H9 (cell line): ENCODE measurements around the gene ANKK1. TPM values are rescaled to one million over a fixed set of nuclear protein-coding genes. Genes with fewer than 3 reads are reported as not detected.

Experiments used
- DNase-seq: peaks from one replicate; pipeline ENCODE4 v3.0.0-alpha.2; 2017
- H2AFZ ChIP-seq: one replicate; pipeline ENCODE4 v1.6.1; 2013; ENCODE audit warnings: mild to moderate bottlenecking, low read length, control low read depth, moderate library complexity
- H2AK5ac ChIP-seq: 2 replicates; pipeline ENCODE4 v1.6.1; 2013; ENCODE audit warnings: low read length, control low read depth, mixed read lengths; ENCODE audit not compliant: insufficient read length
- H2BK120ac ChIP-seq: one replicate; pipeline ENCODE4 v1.6.1; 2013; ENCODE audit warnings: low read depth, mild to moderate bottlenecking, low read length, control low read depth, inconsistent platforms; ENCODE audit not compliant: poor library complexity, severe bottlenecking
- H2BK12ac ChIP-seq: 2 replicates; pipeline ENCODE4 v1.6.1; 2013; ENCODE audit warnings: low read length, control low read depth, mixed read lengths, low read depth; ENCODE audit not compliant: insufficient read length
- H2BK15ac ChIP-seq: 2 replicates; pipeline ENCODE4 v1.6.1; 2013; ENCODE audit warnings: low read depth, low read length, control low read depth
- H2BK20ac ChIP-seq: one replicate; pipeline ENCODE4 v1.6.1; 2013; ENCODE audit warnings: low read depth, mild to moderate bottlenecking, low read length, control low read depth, inconsistent platforms; ENCODE audit not compliant: poor library complexity, severe bottlenecking
- H2BK5ac ChIP-seq: 2 replicates; pipeline ENCODE4 v1.6.1; 2013; ENCODE audit warnings: low read length, control low read depth, mixed read lengths; ENCODE audit not compliant: insufficient read length
- H3K14ac ChIP-seq: 2 replicates; pipeline ENCODE4 v1.6.1; 2013; ENCODE audit warnings: low read length, control low read depth; ENCODE audit not compliant: insufficient read depth
- H3K18ac ChIP-seq: 2 replicates; pipeline ENCODE4 v1.6.1; 2013; ENCODE audit warnings: low read depth, mild to moderate bottlenecking, mixed read lengths, low read length, control low read depth; ENCODE audit not compliant: insufficient read length
- H3K23ac ChIP-seq: 2 replicates; pipeline ENCODE4 v1.6.1; 2013; ENCODE audit warnings: low read length, control low read depth, mixed read lengths, low read depth; ENCODE audit not compliant: insufficient read length
- H3K23me2 ChIP-seq: 2 replicates; pipeline ENCODE4 v1.6.1; 2013; ENCODE audit warnings: low read depth, mild to moderate bottlenecking, mixed read lengths, low read length, control low read depth; ENCODE audit not compliant: insufficient read length, poor library complexity, severe bottlenecking
- H3K27ac ChIP-seq: 2 replicates; pipeline ENCODE4 v1.5.1; 2013; ENCODE audit warnings: low read length, control low read depth, mixed read lengths, low read depth; ENCODE audit not compliant: insufficient read length
- H3K27me3 ChIP-seq: 2 replicates; pipeline ENCODE4 v1.6.1; 2013; ENCODE audit warnings: low read length, control low read depth, inconsistent platforms; ENCODE audit not compliant: insufficient read depth
- H3K4ac ChIP-seq: 2 replicates; pipeline ENCODE4 v1.6.1; 2013; ENCODE audit warnings: low read depth, mild to moderate bottlenecking, control low read depth, inconsistent platforms, low read length, moderate library complexity
- H3K4me1 ChIP-seq: 2 replicates; pipeline ENCODE4 v1.6.1; 2013; ENCODE audit warnings: low read length, control low read depth, inconsistent platforms; ENCODE audit not compliant: insufficient read depth
- H3K4me2 ChIP-seq: 2 replicates; pipeline ENCODE4 v1.6.1; 2013; ENCODE audit warnings: low read length, control low read depth, mixed read lengths; ENCODE audit not compliant: insufficient read length, insufficient read depth
- H3K56ac ChIP-seq: 2 replicates; pipeline ENCODE4 v1.6.1; 2013; ENCODE audit warnings: low read depth, mild to moderate bottlenecking, mixed read lengths, low read length, control low read depth; ENCODE audit not compliant: insufficient read length
- H3K79me1 ChIP-seq: 2 replicates; pipeline ENCODE4 v1.6.1; 2013; ENCODE audit warnings: low read depth, mild to moderate bottlenecking, moderate library complexity, low read length, control low read depth, inconsistent platforms; ENCODE audit not compliant: insufficient read depth, poor library complexity, severe bottlenecking
- H3K79me2 ChIP-seq: 2 replicates; pipeline ENCODE4 v1.6.1; 2013; ENCODE audit warnings: low read length, control low read depth, inconsistent platforms; ENCODE audit not compliant: insufficient read depth
- H3K9ac ChIP-seq: 2 replicates; pipeline ENCODE4 v1.6.1; 2013; ENCODE audit warnings: low read length, control low read depth, mixed read lengths; ENCODE audit not compliant: insufficient read length; ENCODE audit errors: extremely low read depth
- H3K9me3 ChIP-seq: one replicate; pipeline ENCODE4 v1.6.1; 2013; ENCODE audit warnings: low read depth, low read length, inconsistent platforms; ENCODE audit not compliant: control insufficient read depth
- H3T11ph ChIP-seq: one replicate; pipeline ENCODE4 v1.6.1; 2013; ENCODE audit warnings: mild to moderate bottlenecking, low read length, control low read depth, inconsistent platforms
- H4K20me1 ChIP-seq: one replicate; pipeline ENCODE4 v1.6.1; 2013; ENCODE audit not compliant: control insufficient read depth, insufficient read length, insufficient read depth
- H4K5ac ChIP-seq: 2 replicates; pipeline ENCODE4 v1.6.1; 2013; ENCODE audit warnings: low read depth, mild to moderate bottlenecking, mixed read lengths, low read length, control low read depth; ENCODE audit not compliant: insufficient read length
- H4K8ac ChIP-seq: replicated peaks from 2 replicates; pipeline ENCODE4 v1.6.1; 2013; ENCODE audit warnings: low read length, control low read depth, mixed read lengths, low read depth; ENCODE audit not compliant: insufficient read length
- H4K91ac ChIP-seq: 2 replicates; pipeline ENCODE4 v1.6.1; 2013; ENCODE audit warnings: low read depth, mild to moderate bottlenecking, moderate library complexity, mixed read lengths, low read length, control low read depth; ENCODE audit not compliant: insufficient read length
- H3K27ac Mint-ChIP-seq, 3 experiments: 2 replicates in 2 of 3; 3 replicates in 1 of 3; pipeline ENCODE4 v1.8.0; 2020 to 2021; ENCODE audit warnings: mixed read lengths in 3 of 3, mild to moderate bottlenecking in 1 of 3, moderate library complexity in 1 of 3
- H3K27me3 Mint-ChIP-seq: 2 replicates; pipeline ENCODE4 v1.8.0; 2021; ENCODE audit warnings: low read depth, mild to moderate bottlenecking, moderate library complexity, mixed read lengths
- H3K36me3 Mint-ChIP-seq, 3 experiments: 2 replicates in 2 of 3; 3 replicates in 1 of 3; pipeline ENCODE4 v1.8.0; 2020 to 2021; ENCODE audit warnings: low read depth in 3 of 3, mixed read lengths in 3 of 3; ENCODE audit not compliant: insufficient read depth in 1 of 3
- H3K4me1 Mint-ChIP-seq, 2 experiments: 2 replicates each; pipeline ENCODE4 v1.8.0; 2020; ENCODE audit warnings: mixed read lengths in 2 of 2
- H3K4me3 Mint-ChIP-seq, 2 experiments: 2 replicates in 1 of 2; 3 replicates in 1 of 2; pipeline ENCODE4 v1.8.0; 2020 to 2021; ENCODE audit warnings: mild to moderate bottlenecking in 2 of 2, mixed read lengths in 2 of 2, moderate library complexity in 1 of 2
- H3K9me3 Mint-ChIP-seq, 2 experiments: 2 replicates in 1 of 2; 3 replicates in 1 of 2; pipeline ENCODE4 v1.8.0; 2020; ENCODE audit warnings: mild to moderate bottlenecking in 2 of 2, mixed read lengths in 2 of 2, moderate library complexity in 1 of 2
- WGBS: extraction: QIAGEN DNeasy Blood & Tissue Kit; methylation state at CpG from one replicate; pipeline ENCODE4 v1.1.7; 2013; ENCODE audit warnings: missing lambda C conversion rate, low lambda C conversion rate, mixed read lengths; ENCODE audit not compliant: insufficient read length; ENCODE audit errors: extremely low coverage; 5-methylcytosine and 5-hydroxymethylcytosine counted together
- total RNA-seq: library from RNA; stranded (reverse); gene quantifications from 2 replicates; pipeline ENCODE4 v1.2.1, GENCODE V29; 2021
- TF ChIP-seq, protein P1 (sequence below): fragments of 200-600 bp; sonication (generic); conservative IDR thresholded peaks from 3 replicates; pipeline ENCODE4 v1.8.0; 2021; ENCODE audit warnings: antibody characterized with exemption, mild to moderate bottlenecking

ANKK1 gene
- total RNA-seq, 1 experiment from 2014 or later: 0.20 TPM

DNA sequence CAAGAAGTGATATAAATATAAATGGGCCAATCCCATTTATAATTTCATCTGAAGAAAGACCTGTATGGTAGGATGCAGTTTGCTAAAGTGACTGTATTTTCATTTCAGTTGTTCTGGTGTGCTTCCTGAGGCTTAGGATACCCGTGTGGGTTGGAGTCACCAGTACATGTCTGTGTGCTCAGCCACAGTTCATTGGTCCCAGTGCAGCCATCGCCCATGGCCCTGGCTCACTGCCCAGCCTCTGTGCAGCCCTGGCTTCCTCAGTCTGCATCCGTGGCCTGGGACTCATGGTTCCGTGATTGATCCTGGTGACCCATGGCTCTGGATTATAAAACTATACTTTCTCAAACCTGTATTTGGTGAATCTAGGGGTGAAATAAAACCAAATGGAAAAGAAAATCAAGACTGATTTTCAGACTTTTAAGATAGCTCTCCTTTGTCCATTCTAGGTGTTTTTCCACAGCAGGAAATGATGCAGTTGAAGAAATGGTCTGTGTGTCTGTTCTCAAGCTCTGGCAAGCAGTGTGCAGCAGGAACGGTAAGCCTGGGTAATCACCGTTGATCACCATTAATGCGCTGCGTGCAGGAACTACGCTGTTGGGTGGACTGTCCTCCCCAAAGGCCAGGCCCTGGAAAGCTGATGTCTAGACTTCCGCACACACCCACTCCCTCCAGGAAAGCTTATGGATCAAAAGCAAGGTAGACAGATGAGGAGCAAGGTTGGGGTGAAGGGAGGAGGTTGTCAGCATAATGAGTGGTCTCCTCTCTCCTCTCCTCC, 46.0 kb upstream of the ANKK1 start:
- H3K9me3 ChIP-seq: no peaks in the 10 kb centered on the region
- H4K5ac ChIP-seq: no peak overlapping the region
- no peak overlapping the region for H2BK12ac ChIP-seq
- no peak overlapping the region for H3K56ac ChIP-seq
- no peaks in the 10 kb centered on the region for H3K79me2 ChIP-seq
- H3K4me2 ChIP-seq: no peak overlapping the region
- no peak overlapping the region for H3K23ac ChIP-seq
- no peaks in the 10 kb centered on the region for H4K20me1 ChIP-seq
- H2BK5ac ChIP-seq: no peak overlapping the region
- H3K14ac ChIP-seq: no peak overlapping the region
- no peak overlapping the region for H2BK120ac ChIP-seq
- H2BK15ac ChIP-seq: no peak overlapping the region
- no peaks in the 10 kb centered on the region for H3K4me1 ChIP-seq
- no peak overlapping the region for H3K4ac ChIP-seq
- TF ChIP-seq, protein P1, sequence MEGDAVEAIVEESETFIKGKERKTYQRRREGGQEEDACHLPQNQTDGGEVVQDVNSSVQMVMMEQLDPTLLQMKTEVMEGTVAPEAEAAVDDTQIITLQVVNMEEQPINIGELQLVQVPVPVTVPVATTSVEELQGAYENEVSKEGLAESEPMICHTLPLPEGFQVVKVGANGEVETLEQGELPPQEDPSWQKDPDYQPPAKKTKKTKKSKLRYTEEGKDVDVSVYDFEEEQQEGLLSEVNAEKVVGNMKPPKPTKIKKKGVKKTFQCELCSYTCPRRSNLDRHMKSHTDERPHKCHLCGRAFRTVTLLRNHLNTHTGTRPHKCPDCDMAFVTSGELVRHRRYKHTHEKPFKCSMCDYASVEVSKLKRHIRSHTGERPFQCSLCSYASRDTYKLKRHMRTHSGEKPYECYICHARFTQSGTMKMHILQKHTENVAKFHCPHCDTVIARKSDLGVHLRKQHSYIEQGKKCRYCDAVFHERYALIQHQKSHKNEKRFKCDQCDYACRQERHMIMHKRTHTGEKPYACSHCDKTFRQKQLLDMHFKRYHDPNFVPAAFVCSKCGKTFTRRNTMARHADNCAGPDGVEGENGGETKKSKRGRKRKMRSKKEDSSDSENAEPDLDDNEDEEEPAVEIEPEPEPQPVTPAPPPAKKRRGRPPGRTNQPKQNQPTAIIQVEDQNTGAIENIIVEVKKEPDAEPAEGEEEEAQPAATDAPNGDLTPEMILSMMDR: no peak
- H3K23me2 ChIP-seq: no peaks in the 10 kb centered on the region
- no peak overlapping the region for H3K9ac ChIP-seq
- no peak overlapping the region for H2AFZ ChIP-seq
- Mint-ChIP-seq H3K27ac (no peak overlapping the region; a peak in 1 of 7 replicates), H3K9me3 (no peaks in the 10 kb centered on the region), H3K27me3 (no peaks in the 10 kb centered on the region), H3K4me3 (no peak overlapping the region), H3K4me1 (peaks cover 0 to 5% of the 10 kb centered on the region in 2 experiments; a peak in 1 of 4 replicates), H3K36me3 (peaks cover 4 to 12% (median 10%) of the 10 kb centered on the region in 3 experiments; a peak in 6 of 7 replicates)
- no peak overlapping the region for H3T11ph ChIP-seq
- no peaks in the 10 kb centered on the region for H3K27me3 ChIP-seq
- no CpG with 5 or more reads among the region's 10 CpGs for WGBS
- no peak for DNase-seq
- no peaks in the 10 kb centered on the region for H3K79me1 ChIP-seq
- no peak overlapping the region for H3K18ac ChIP-seq
- no peak overlapping the region for H3K27ac ChIP-seq
- H4K8ac ChIP-seq: no peak overlapping the region
- H2AK5ac ChIP-seq: no peak overlapping the region
- no peak overlapping the region for H4K91ac ChIP-seq
- no peak overlapping the region for H2BK20ac ChIP-seq
